HEK293T (cell line): ENCODE measurements around the gene HSBP1.

ENCODE experiments used
- ZNF384 ChIP-seq: fragments of 450-650 bp; IDR thresholded peaks from 2 replicates; pipeline ENCODE4 v1.6.1; 2016
- TF ChIP-seq, protein P1 (sequence below): fragments of 450-650 bp; IDR thresholded peaks from 2 replicates; pipeline ENCODE4 v1.6.1; 2016

DNA sequence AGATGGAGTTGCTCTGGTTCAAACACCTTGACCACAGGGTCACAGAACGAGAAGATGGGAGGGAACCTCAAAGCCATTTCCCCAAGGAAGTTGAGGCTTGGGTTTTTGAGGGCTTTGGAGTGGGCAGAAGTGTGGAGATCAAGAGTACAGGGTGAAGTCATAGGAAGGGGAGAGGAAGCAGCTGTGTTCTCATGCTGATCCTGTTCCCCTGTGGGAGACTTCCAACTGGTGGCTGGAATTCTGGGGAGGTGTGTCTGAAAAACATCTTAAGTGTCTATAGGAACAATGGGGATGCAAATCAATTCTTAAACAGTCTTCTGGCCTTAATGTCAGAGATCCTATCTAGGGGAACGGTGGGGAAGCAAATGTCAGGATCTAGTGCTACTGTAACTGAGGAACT lies 38.8 kb upstream of the HSBP1 start:
- TF ChIP-seq, protein P1, sequence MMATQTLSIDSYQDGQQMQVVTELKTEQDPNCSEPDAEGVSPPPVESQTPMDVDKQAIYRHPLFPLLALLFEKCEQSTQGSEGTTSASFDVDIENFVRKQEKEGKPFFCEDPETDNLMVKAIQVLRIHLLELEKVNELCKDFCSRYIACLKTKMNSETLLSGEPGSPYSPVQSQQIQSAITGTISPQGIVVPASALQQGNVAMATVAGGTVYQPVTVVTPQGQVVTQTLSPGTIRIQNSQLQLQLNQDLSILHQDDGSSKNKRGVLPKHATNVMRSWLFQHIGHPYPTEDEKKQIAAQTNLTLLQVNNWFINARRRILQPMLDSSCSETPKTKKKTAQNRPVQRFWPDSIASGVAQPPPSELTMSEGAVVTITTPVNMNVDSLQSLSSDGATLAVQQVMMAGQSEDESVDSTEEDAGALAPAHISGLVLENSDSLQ: no peak
- TF ChIP-seq ZNF384: no peak
